ENCODE measurements around the gene HSD17B13. TPM values are rescaled to one million over a fixed set of nuclear protein-coding genes. Genes with fewer than 3 reads are reported as not detected.
"Not testable (repeated sequence)": the region's sequence is repeated elsewhere in the genome, so short reads cannot be mapped to it uniquely, and the experiment has no call there.

Gene HSD17B13
- total RNA-seq, 1 experiment from 2014 or later: 0.13 TPM

- H3K36me3 ChIP-seq (ENCODE audit: control insufficient read depth, insufficient read depth, low read length): no peaks in the 10 kb centered on the region
- POLR2A ChIA-PET: no interaction called here
- no peaks in the 10 kb centered on the region for H3K27me3 ChIP-seq (ENCODE audit: control insufficient read depth, insufficient read depth, low read length)
- TF ChIP-seq POLR2AphosphoS5 (IDR thresholded peaks at IDR 0.05; ENCODE audit: low read depth, low read length) (no peak), CTCF (IDR thresholded peaks at IDR 0.05) (no peak), TCF7L2 (IDR thresholded peaks at IDR 0.05; ENCODE audit: low read depth, low read length) (no peak), SIN3A (IDR thresholded peaks at IDR 0.05; ENCODE audit: borderline replicate concordance, insufficient read depth, low read depth, low read length) (no peak), REST (IDR thresholded peaks at IDR 0.05; ENCODE audit: insufficient read depth in 1 of 2, low read depth in 2 of 2, low read length in 1 of 2) (no peak)
- DNase-seq (ENCODE audit: low read depth, low spot score): no peak
- no TSS peak for BruUV-seq (replicated peaks)
- H3K4me1 ChIP-seq (ENCODE audit: control insufficient read depth, insufficient read depth, low read length): no peaks in the 10 kb centered on the region
- H3K27ac ChIP-seq (ENCODE audit: low read length): no peak overlapping the region
- H3K4me3 ChIP-seq (ENCODE audit: low read depth in 2 of 2, low read length in 2 of 2): no peak overlapping the region
- intact Hi-C loops (cut with micrococcal nuclease; ENCODE audit: unreplicated experiment): no loop called here
- ATAC-seq: no peak
- H3K9me3 ChIP-seq (ENCODE audit: control insufficient read depth, insufficient read depth, low read depth, low read length): no peaks in the 10 kb centered on the region
- in situ Hi-C loops (cut with HindIII; ENCODE audit: low pct_unique_long_range_greater_than_20kb, low sequenced_read_pairs): no loop called here
- CTCF ChIA-PET: no interaction called here
Observed at GRCh38 chr4:87286970-87287369, 35.7 kb downstream of the HSD17B13 start.

- intact Hi-C loops (cut with micrococcal nuclease; ENCODE audit: unreplicated experiment); CTCF ChIA-PET; H3K27ac ChIP-seq (ENCODE audit: low read length); H3K36me3 ChIP-seq (ENCODE audit: control insufficient read depth, insufficient read depth, low read length); H3K27me3 ChIP-seq (ENCODE audit: control insufficient read depth, insufficient read depth, low read length); H3K4me3 ChIP-seq (ENCODE audit: low read depth in 2 of 2, low read length in 2 of 2); POLR2A ChIA-PET; H3K9me3 ChIP-seq (ENCODE audit: control insufficient read depth, insufficient read depth, low read depth, low read length); ATAC-seq; BruUV-seq (replicated peaks); in situ Hi-C loops (cut with HindIII; ENCODE audit: low pct_unique_long_range_greater_than_20kb, low sequenced_read_pairs); H3K4me1 ChIP-seq (ENCODE audit: control insufficient read depth, insufficient read depth, low read length); DNase-seq (ENCODE audit: low read depth, low spot score): not testable (repeated sequence)
Observed at GRCh38 chr4:87284268-87284667, 38.4 kb downstream of the HSD17B13 start.

GRCh38 chr4:87283151-87283550 is 39.5 kb downstream of the HSD17B13 start:
- BruUV-seq (replicated peaks): no TSS peak
- intact Hi-C loops (cut with micrococcal nuclease; ENCODE audit: unreplicated experiment) (no loop called here), in situ Hi-C loops (cut with HindIII; ENCODE audit: low pct_unique_long_range_greater_than_20kb, low sequenced_read_pairs) (no loop called here)
- Histone ChIP-seq H3K4me3 (ENCODE audit: low read depth in 2 of 2, low read length in 2 of 2) (no peak overlapping the region), H3K36me3 (ENCODE audit: control insufficient read depth, insufficient read depth, low read length) (no peaks in the 10 kb centered on the region), H3K4me1 (ENCODE audit: control insufficient read depth, insufficient read depth, low read length) (no peaks in the 10 kb centered on the region), H3K27ac (ENCODE audit: low read length) (no peak overlapping the region), H3K27me3 (ENCODE audit: control insufficient read depth, insufficient read depth, low read length) (no peaks in the 10 kb centered on the region), H3K9me3 (ENCODE audit: control insufficient read depth, insufficient read depth, low read depth, low read length) (no peaks in the 10 kb centered on the region)
- ChIA-PET POLR2A (no interaction called here), CTCF (no interaction called here)
- DNase-seq (ENCODE audit: low read depth, low spot score): no peak
- no peak for ATAC-seq
- TF ChIP-seq POLR2AphosphoS5 (IDR thresholded peaks at IDR 0.05; ENCODE audit: low read depth, low read length) (no peak), CTCF (IDR thresholded peaks at IDR 0.05) (no peak), TCF7L2 (IDR thresholded peaks at IDR 0.05; ENCODE audit: low read depth, low read length) (no peak), REST (IDR thresholded peaks at IDR 0.05; ENCODE audit: insufficient read depth in 1 of 2, low read depth in 2 of 2, low read length in 1 of 2) (no peak), SIN3A (IDR thresholded peaks at IDR 0.05; ENCODE audit: borderline replicate concordance, insufficient read depth, low read depth, low read length) (no peak)
